Neutrophil (primary cell): ENCODE results near the gene REXO4.

Experiments
- H3K27ac ChIP-seq: fragments of 200-600 bp; sonication (generic); 2 replicates; pipeline ENCODE4 v1.5.1; 2016; ENCODE audit warnings: mild to moderate bottlenecking, moderate library complexity
- H3K27me3 ChIP-seq: fragments of 200-600 bp; sonication (generic); 2 replicates; pipeline ENCODE4 v1.6.0; 2016; ENCODE audit warnings: mild to moderate bottlenecking
- H3K36me3 ChIP-seq: fragments of 200-600 bp; sonication (generic); 2 replicates; pipeline ENCODE4 v1.5.1; 2017
- H3K4me1 ChIP-seq, 2 experiments: fragments of 200-600 bp in 1 of 2; sonication (generic) in 1 of 2; 1 replicate in 1 of 2; 2 replicates in 1 of 2; pipeline versions ENCODE4 v1.5.1 to v1.6.1; 2013 to 2016; ENCODE audit warnings: low read depth in 1 of 2, low read length in 1 of 2, mild to moderate bottlenecking in 1 of 2, moderate library complexity in 1 of 2; ENCODE audit not compliant: control insufficient read depth in 1 of 2, insufficient read depth in 1 of 2
- H3K4me3 ChIP-seq, 2 experiments: fragments of 200-600 bp in 1 of 2; sonication (generic) in 1 of 2; 1 replicate in 1 of 2; 2 replicates in 1 of 2; pipeline ENCODE4 v1.5.1; 2013 to 2016; ENCODE audit warnings: low read depth in 1 of 2, low read length in 1 of 2, mild to moderate bottlenecking in 1 of 2, moderate library complexity in 1 of 2
- H3K9me3 ChIP-seq: fragments of 200-600 bp; sonication (generic); 2 replicates; pipeline ENCODE4 v1.5.1; 2016
- TF ChIP-seq, protein P1 (sequence below): fragments of 200-600 bp; sonication (generic); IDR thresholded peaks from 2 replicates; pipeline ENCODE4 v1.5.1; 2016; ENCODE audit warnings: antibody characterized with exemption

The REXO4 gene

DNA sequence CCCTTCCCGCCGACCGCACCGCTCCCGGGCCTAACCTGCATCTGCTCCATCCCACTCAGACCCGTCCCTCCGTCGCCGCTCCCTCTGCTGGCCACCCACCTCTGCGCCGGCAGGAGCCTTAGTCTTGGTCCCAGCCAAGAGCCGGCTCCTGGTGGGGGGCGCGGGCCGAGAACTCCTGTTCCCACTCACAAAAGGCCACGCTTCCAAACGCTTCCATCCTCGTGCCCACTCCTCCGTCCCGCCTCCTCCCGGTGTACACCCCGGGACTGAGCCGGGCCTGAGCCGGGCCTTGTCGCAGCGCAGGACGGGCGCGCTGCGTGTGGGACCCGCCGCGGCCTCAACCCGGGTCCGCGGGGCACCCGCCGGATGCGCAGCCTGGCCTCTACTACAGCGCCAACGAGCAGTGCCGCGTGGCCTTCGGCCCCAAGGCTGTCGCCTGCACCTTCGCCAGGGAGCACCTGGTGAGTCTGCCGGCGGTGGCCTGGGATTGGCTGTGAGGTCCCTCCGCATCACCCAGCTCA lies 11.9 kb upstream of the REXO4 start:
- TF ChIP-seq, protein P1, sequence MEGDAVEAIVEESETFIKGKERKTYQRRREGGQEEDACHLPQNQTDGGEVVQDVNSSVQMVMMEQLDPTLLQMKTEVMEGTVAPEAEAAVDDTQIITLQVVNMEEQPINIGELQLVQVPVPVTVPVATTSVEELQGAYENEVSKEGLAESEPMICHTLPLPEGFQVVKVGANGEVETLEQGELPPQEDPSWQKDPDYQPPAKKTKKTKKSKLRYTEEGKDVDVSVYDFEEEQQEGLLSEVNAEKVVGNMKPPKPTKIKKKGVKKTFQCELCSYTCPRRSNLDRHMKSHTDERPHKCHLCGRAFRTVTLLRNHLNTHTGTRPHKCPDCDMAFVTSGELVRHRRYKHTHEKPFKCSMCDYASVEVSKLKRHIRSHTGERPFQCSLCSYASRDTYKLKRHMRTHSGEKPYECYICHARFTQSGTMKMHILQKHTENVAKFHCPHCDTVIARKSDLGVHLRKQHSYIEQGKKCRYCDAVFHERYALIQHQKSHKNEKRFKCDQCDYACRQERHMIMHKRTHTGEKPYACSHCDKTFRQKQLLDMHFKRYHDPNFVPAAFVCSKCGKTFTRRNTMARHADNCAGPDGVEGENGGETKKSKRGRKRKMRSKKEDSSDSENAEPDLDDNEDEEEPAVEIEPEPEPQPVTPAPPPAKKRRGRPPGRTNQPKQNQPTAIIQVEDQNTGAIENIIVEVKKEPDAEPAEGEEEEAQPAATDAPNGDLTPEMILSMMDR, result no peak
- Histone ChIP-seq H3K9me3 (no peaks in the 10 kb centered on the region), H3K4me1 (no peaks in the 10 kb centered on the region), H3K4me3 (no peak overlapping the region), H3K27ac (no peak overlapping the region), H3K27me3 (peaks cover 58% of the 10 kb centered on the region), H3K36me3 (no peaks in the 10 kb centered on the region)

DNA sequence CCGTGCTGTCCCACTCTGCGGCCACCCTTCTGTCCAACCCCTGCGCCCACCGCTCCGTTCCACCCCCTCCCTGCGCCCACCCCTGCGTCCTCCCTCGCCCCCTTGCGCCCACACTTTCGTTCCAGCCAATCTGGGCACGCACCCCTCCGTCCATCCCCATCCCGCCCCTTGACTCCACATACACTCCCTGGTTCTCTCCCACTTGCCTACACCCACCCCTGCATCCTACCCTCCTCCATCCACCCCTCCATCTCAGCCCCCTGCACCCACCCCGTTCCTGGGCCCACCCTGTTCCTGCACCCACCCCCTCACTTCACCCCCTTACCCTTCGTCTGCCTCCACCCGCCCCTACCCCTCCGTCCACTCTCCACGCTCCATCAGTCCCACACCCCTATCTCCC lies 11.4 kb upstream of the REXO4 start:
- Histone ChIP-seq H3K4me1 (no peaks in the 10 kb centered on the region), H3K36me3 (no peaks in the 10 kb centered on the region), H3K27me3 (peaks cover 58% of the 10 kb centered on the region), H3K9me3 (no peaks in the 10 kb centered on the region), H3K27ac (no peak overlapping the region), H3K4me3 (no peak overlapping the region)
- TF ChIP-seq, protein P1, result no peak

DNA sequence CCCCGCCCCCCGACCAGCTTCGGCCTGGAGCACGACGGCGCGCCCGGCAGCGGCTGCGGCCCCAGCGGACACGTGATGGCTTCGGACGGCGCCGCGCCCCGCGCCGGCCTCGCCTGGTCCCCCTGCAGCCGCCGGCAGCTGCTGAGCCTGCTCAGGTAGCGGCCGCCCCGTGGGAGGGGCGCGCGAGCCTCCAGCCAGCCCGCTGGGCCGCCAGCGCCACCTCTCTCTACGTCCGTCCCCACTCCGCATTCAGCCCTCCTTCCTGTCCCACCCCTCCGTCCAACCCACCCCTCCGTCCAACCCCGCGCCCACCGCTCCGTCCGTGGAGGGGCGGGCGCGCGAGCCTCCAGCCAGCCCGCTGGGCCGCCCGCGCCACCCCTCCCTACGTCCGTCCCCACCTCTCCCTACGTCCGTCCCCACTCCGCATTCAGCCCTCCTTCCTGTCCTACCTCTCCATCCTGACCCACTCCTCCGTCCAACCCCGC lies 10.8 kb upstream of the REXO4 start:
- H3K4me3 ChIP-seq, result no peak overlapping the region
- TF ChIP-seq, protein P1, result no peak
- H3K4me1 ChIP-seq, result no peaks in the 10 kb centered on the region

DNA sequence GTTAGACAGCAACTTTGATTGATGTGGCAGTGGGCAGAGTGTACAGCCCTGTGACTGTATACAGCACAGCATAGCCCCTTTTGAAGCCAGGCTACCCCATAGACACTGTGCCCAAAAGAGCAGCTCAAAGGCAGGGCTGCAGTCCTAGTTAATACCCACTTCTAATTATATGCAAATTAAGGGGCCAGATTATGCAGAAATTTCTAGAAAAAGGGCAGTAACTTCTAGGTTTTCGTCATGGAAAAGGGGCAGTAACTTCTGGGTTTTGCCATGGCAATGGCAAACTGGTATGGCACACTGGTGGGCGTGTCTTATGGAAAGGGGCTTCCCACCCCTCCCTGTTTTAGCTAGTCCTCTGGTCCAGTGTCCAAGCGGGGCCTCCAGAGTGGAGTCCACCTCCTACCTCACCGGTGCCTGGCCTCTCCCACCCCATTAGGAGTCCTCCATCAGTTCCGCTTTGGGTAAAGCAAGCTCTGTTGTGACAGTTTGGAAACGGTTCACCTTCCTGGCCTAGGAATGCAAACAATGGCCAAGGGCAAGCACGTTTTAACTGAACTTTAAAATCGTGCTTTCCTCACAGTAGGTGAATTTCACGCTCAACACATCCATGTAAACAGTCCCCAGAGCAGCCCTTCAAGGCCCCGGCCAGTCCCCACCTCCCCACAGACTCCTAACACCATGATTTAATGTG lies 10.0 kb upstream of the REXO4 start:
- no peak overlapping the region for H3K4me3 ChIP-seq
- no peaks in the 10 kb centered on the region for H3K36me3 ChIP-seq
- no peaks in the 10 kb centered on the region for H3K9me3 ChIP-seq
- no peak overlapping the region for H3K27ac ChIP-seq
- H3K27me3 ChIP-seq, result peaks cover 58% of the 10 kb centered on the region
- TF ChIP-seq, protein P1, result no peak
- H3K4me1 ChIP-seq, result no peaks in the 10 kb centered on the region

More for the DNA sequence above, 10.8 kb upstream of the REXO4 start:
- no peak overlapping the region for H3K27ac ChIP-seq
- H3K36me3 ChIP-seq, result no peaks in the 10 kb centered on the region
- no peaks in the 10 kb centered on the region for H3K9me3 ChIP-seq
- H3K27me3 ChIP-seq, result peaks cover 58% of the 10 kb centered on the region

DNA sequence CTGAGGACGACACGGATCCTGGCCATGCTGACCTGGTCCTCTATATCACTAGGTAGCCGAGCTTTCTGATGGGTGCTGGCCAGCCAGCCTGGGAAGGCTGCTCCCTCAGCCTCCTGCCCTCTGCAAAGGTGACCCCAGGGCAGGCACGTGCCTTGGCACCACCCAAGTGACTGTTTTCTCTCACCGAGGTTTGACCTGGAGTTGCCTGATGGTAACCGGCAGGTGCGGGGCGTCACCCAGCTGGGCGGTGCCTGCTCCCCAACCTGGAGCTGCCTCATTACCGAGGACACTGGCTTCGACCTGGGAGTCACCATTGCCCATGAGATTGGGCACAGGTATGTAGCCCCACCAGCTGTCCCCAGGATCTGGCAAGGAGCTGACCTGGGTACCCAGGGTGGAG lies 8.2 kb upstream of the REXO4 start:
- Histone ChIP-seq H3K27me3 (peaks cover 58% of the 10 kb centered on the region), H3K36me3 (no peaks in the 10 kb centered on the region), H3K9me3 (no peaks in the 10 kb centered on the region), H3K4me1 (no peaks in the 10 kb centered on the region), H3K27ac (no peak overlapping the region), H3K4me3 (no peak overlapping the region)
- TF ChIP-seq, protein P1, result no peak
